ENCODE measurements around the gene CEACAM4. TPM values are rescaled to one million over a fixed set of nuclear protein-coding genes. Genes with fewer than 3 reads are reported as not detected.

The CEACAM4 gene
- total and polyA plus RNA-seq, 2 of the 4 experiments (the other 2 are of a cell fraction): not detected

- CTCF ChIA-PET: no interaction called here
- no peak overlapping the region for H2BK5ac ChIP-seq (ENCODE audit: low read depth, low read length, poor library complexity, severe bottlenecking)
- H3K18ac ChIP-seq (ENCODE audit: low read depth, low read length): no peak overlapping the region
- H4K8ac ChIP-seq (ENCODE audit: low read depth in 2 of 2, low read length in 2 of 2): no peak overlapping the region
- ATAC-seq (ENCODE audit: low read depth) (no peak), DNase-seq (no peak)
- no peak overlapping the region for H3K27ac ChIP-seq (ENCODE audit: insufficient read depth, low read length)
- H4K5ac ChIP-seq (ENCODE audit: low read depth, low read length): no peak overlapping the region
- H3K4ac ChIP-seq (ENCODE audit: low read depth, low read length): no peak overlapping the region
- H2AK5ac ChIP-seq (ENCODE audit: low read depth, low read length): no peak overlapping the region
- no peak overlapping the region for H2BK15ac ChIP-seq (ENCODE audit: low read depth, low read length)
- no peak overlapping the region for H2AK9ac ChIP-seq (replicated peaks; ENCODE audit: low read depth, low read length, poor library complexity)
- no peak overlapping the region for H2BK120ac ChIP-seq (ENCODE audit: low read depth, low read length)
- H3K27me3 ChIP-seq (ENCODE audit: control insufficient read depth, insufficient read depth, low read length): peaks cover 3% of the 10 kb centered on the region; the same call in 1 of the 2 replicates
- POLR2A ChIA-PET (ENCODE audit: unreplicated experiment): no interaction called here
- H2BK20ac ChIP-seq (ENCODE audit: low read depth, low read length): no peak overlapping the region
- H3K9me3 ChIP-seq (ENCODE audit: control insufficient read depth, insufficient read depth, low read length): no peaks in the 10 kb centered on the region
- no peak overlapping the region for H4K91ac ChIP-seq (ENCODE audit: insufficient read depth, low read depth, low read length)
- no TSS peak for BruUV-seq (replicated peaks)
- dilution Hi-C loops (cut with HindIII; ENCODE audit: low sequenced_read_pairs, unreplicated experiment) (no loop called here), in situ Hi-C loops (cut with MboI; ENCODE audit: low sequenced_read_pairs) (no loop called here), intact Hi-C loops (cut with micrococcal nuclease) (no loop called here)
- H3K4me2 ChIP-seq (ENCODE audit: low read depth, low read length): no peak overlapping the region
- H3K79me1 ChIP-seq (ENCODE audit: low read depth in 1 of 2, low read length in 2 of 2): no peaks in the 10 kb centered on the region
- H3K14ac ChIP-seq (replicated peaks; ENCODE audit: low read depth, low read length): no peak overlapping the region
- no peak for TF ChIP-seq MXI1 (IDR thresholded peaks at IDR 0.05; ENCODE audit: borderline replicate concordance, low read depth, low read length)
- no peak for TF ChIP-seq RCOR1 (IDR thresholded peaks at IDR 0.05; ENCODE audit: insufficient replicate concordance, low read length)
- TF ChIP-seq POLR2A (IDR thresholded peaks at IDR 0.05; ENCODE audit: low read depth, low read length): no peak
- TF ChIP-seq SMC3 (IDR thresholded peaks at IDR 0.05; ENCODE audit: low read depth, low read length): no peak
- no peak for TF ChIP-seq RFX5 (IDR thresholded peaks at IDR 0.05; ENCODE audit: low read depth, low read length)
- TF ChIP-seq NFE2L2 (IDR thresholded peaks at IDR 0.05; ENCODE audit: low read depth, low read length): no peak
- TF ChIP-seq MAZ (IDR thresholded peaks at IDR 0.05; ENCODE audit: borderline replicate concordance, low read depth, low read length): no peak
- TF ChIP-seq CTCF (conservative IDR thresholded peaks at IDR 0.05; ENCODE audit: low read depth, low read length): no peak
- no peak for TF ChIP-seq BHLHE40 (IDR thresholded peaks at IDR 0.05; ENCODE audit: low read depth, low read length)
- no peak for TF ChIP-seq RAD21 (IDR thresholded peaks at IDR 0.05; ENCODE audit: low read length)
- TF ChIP-seq USF2 (IDR thresholded peaks at IDR 0.05; ENCODE audit: low read depth, low read length): no peak
- no peak for TF ChIP-seq CHD1 (IDR thresholded peaks at IDR 0.05; ENCODE audit: low read depth, low read length)
- TF ChIP-seq CEBPB (IDR thresholded peaks at IDR 0.05; ENCODE audit: low read depth, low read length): no peak
- no peak for TF ChIP-seq FOS (IDR thresholded peaks at IDR 0.05; ENCODE audit: low read depth, low read length)
- H2AFZ ChIP-seq (replicated peaks; ENCODE audit: low read length, poor library complexity): no peak overlapping the region
- H3K4me3 ChIP-seq (ENCODE audit: insufficient read depth, low read depth, low read length): no peak overlapping the region
- H3K56ac ChIP-seq (ENCODE audit: extremely low read depth, insufficient read depth, low read length): no peak overlapping the region
- no peak overlapping the region for H3K23ac ChIP-seq (ENCODE audit: low read depth, low read length)
- H3K36me3 ChIP-seq (ENCODE audit: control insufficient read depth, insufficient read depth, low read length): no peaks in the 10 kb centered on the region
- H3K4me1 ChIP-seq (ENCODE audit: control insufficient read depth, insufficient read depth, low read length): no peaks in the 10 kb centered on the region
- no peaks in the 10 kb centered on the region for H4K20me1 ChIP-seq (ENCODE audit: insufficient read depth, low read length)
- no peak overlapping the region for H3K9ac ChIP-seq (ENCODE audit: low read depth, low read length)
- no peaks in the 10 kb centered on the region for H3K9me1 ChIP-seq (ENCODE audit: insufficient read depth, low read length)
Observed at GRCh38 chr19:41610789-41611188, 16.1 kb downstream of the CEACAM4 start.
